ENCODE data around the gene CHMP6.
"Not testable (repeated sequence)": the region's sequence is repeated elsewhere in the genome, so short reads cannot be mapped to it uniquely, and the experiment has no call there.

The CHMP6 gene

GRCh38 chr17:81030312-81030711 lies 38.7 kb downstream of the CHMP6 start:
- DNase-seq (ENCODE audit: low read depth in 2 of 2), result not testable (repeated sequence)

- DNase-seq (ENCODE audit: low read depth in 2 of 2), result no peak
Measured at GRCh38 chr17:81030741-81031565, 39.3 kb downstream of the CHMP6 start.

GRCh38 chr17:81031566-81032550 lies 40.2 kb downstream of the CHMP6 start:
- DNase-seq (ENCODE audit: low read depth in 2 of 2), result no peak

GRCh38 chr17:81032641-81033480 lies 41.2 kb downstream of the CHMP6 start:
- DNase-seq (ENCODE audit: low read depth in 2 of 2), result no peak

GRCh38 chr17:81033535-81034167 lies 42.0 kb downstream of the CHMP6 start:
- no peak for DNase-seq (ENCODE audit: low read depth in 2 of 2)

GRCh38 chr17:81034168-81034777 lies 42.6 kb downstream of the CHMP6 start:
- DNase-seq (ENCODE audit: low read depth in 2 of 2), result no peak

GRCh38 chr17:81034779-81035520 lies 43.3 kb downstream of the CHMP6 start, which contains the start of gene BAIAP2:
BAIAP2 (plus strand) TSS chr17:81035151; CDS start chr17:81035255, 104 bp downstream.
- peak; percentile 92 to 98 for DNase-seq (ENCODE audit: low read depth in 2 of 2)

- DNase-seq (ENCODE audit: low read depth in 2 of 2), result no peak
Measured at GRCh38 chr17:81035521-81036196, 44.0 kb downstream of the CHMP6 start.

- no peak for DNase-seq (ENCODE audit: low read depth in 2 of 2)
Measured at GRCh38 chr17:81036197-81036941, 44.7 kb downstream of the CHMP6 start.

- no peak for DNase-seq (ENCODE audit: low read depth in 2 of 2)
Measured at GRCh38 chr17:81037026-81037797, 45.6 kb downstream of the CHMP6 start.

GRCh38 chr17:81037798-81038733 lies 46.4 kb downstream of the CHMP6 start:
- DNase-seq (ENCODE audit: low read depth in 2 of 2), result no peak

- no peak for DNase-seq (ENCODE audit: low read depth in 2 of 2)
Measured at GRCh38 chr17:81039096-81039495, 47.5 kb downstream of the CHMP6 start.

- DNase-seq (ENCODE audit: low read depth in 2 of 2), result no peak
Measured at GRCh38 chr17:81039854-81040758, 48.5 kb downstream of the CHMP6 start.

GRCh38 chr17:81040791-81041337 lies 49.2 kb downstream of the CHMP6 start:
- DNase-seq (ENCODE audit: low read depth in 2 of 2), result no peak

GRCh38 chr17:81042606-81043005 lies 51.0 kb downstream of the CHMP6 start:
- DNase-seq (ENCODE audit: low read depth in 2 of 2), result no peak
